H1 (cell line): ENCODE data around the gene OCRL. TPM values are rescaled to one million over a fixed set of nuclear protein-coding genes. Genes with fewer than 3 reads are reported as not detected.

ENCODE experiments used
- CTCF ChIA-PET: fragments of 300-600 bp; sonication (Branson Sonifier 250); formaldehyde crosslinking; loops from one replicate; lab custom pipeline; 2021; ENCODE audit not compliant: partially characterized antibody; lab: Charles Lee
- POLR2A ChIA-PET: fragments of 300-600 bp; sonication (Branson Sonifier 250); formaldehyde crosslinking; loops from one replicate; lab custom pipeline; 2021; ENCODE audit warnings: inconsistent platforms; ENCODE audit not compliant: partially characterized antibody; lab: Charles Lee
- DNase-seq, 2 experiments: peaks; one replicate each; pipeline versions ENCODE4 v3.0.0 to v3.0.0-alpha.2; 2010 to 2022; ENCODE audit warnings: low spot score in 2 of 2, low read depth in 1 of 2, mixed read lengths in 1 of 2
- FAIRE-seq: peaks from 2 replicates; lab custom pipeline; 2011; peaks lifted over from hg19 to GRCh38; lab: Jason Lieb, UNC
- H2AFZ ChIP-seq: 2 replicates; pipeline ENCODE4 v1.8.1; 2012; ENCODE audit warnings: low read length, inconsistent platforms
- H2AK5ac ChIP-seq: 2 replicates; pipeline ENCODE4 v1.6.1; 2013; ENCODE audit warnings: low read depth, low read length
- H2BK120ac ChIP-seq: replicated peaks from 2 replicates; pipeline ENCODE3; 2013; ENCODE audit warnings: low read depth, low read length, inconsistent platforms
- H2BK12ac ChIP-seq: 2 replicates; pipeline ENCODE4 v1.6.1; 2013; ENCODE audit warnings: low read depth, low read length
- H2BK15ac ChIP-seq: 2 replicates; pipeline ENCODE4 v1.6.1; 2013; ENCODE audit warnings: low read length
- H2BK20ac ChIP-seq: 2 replicates; pipeline ENCODE4 v1.6.1; 2013; ENCODE audit warnings: low read length
- H2BK5ac ChIP-seq: 2 replicates; pipeline ENCODE4 v1.6.1; 2013; ENCODE audit warnings: low read depth, low read length
- H3K14ac ChIP-seq: 2 replicates; pipeline ENCODE4 v1.6.1; 2013; ENCODE audit warnings: inconsistent platforms; ENCODE audit not compliant: insufficient read length
- H3K18ac ChIP-seq: 2 replicates; pipeline ENCODE4 v1.6.1; 2013; ENCODE audit warnings: low read length; ENCODE audit errors: extremely low read depth
- H3K23ac ChIP-seq: 2 replicates; pipeline ENCODE4 v1.6.1; 2013; ENCODE audit warnings: inconsistent platforms; ENCODE audit not compliant: insufficient read length
- H3K23me2 ChIP-seq: 2 replicates; pipeline ENCODE4 v1.6.1; 2013; ENCODE audit warnings: low read depth, low read length
- H3K27ac ChIP-seq: 2 replicates; pipeline ENCODE4 v1.6.1; 2011; ENCODE audit warnings: low read depth, low read length, inconsistent platforms
- H3K27me3 ChIP-seq, 4 experiments: replicated peaks in 1 of 4; 1 replicate in 1 of 4; 2 replicates in 3 of 4; pipeline versions ENCODE4 v1.6.1 to v1.8.1; 2011 to 2013; ENCODE audit warnings: low read length in 3 of 4, mild to moderate bottlenecking in 3 of 4, inconsistent platforms in 2 of 4, mixed read lengths in 2 of 4, moderate library complexity in 1 of 4; ENCODE audit not compliant: control insufficient read depth in 3 of 4, insufficient read depth in 3 of 4; ENCODE audit errors: extremely low read depth in 1 of 4
- H3K36me3 ChIP-seq, 4 experiments: 2 replicates each; pipeline versions ENCODE4 v1.6.1 to v1.8.1; 2011 to 2013; ENCODE audit warnings: mild to moderate bottlenecking in 4 of 4, low read length in 3 of 4, moderate library complexity in 2 of 4, control low read depth in 1 of 4, inconsistent platforms in 1 of 4; ENCODE audit not compliant: insufficient read depth in 4 of 4, control insufficient read depth in 2 of 4
- H3K4ac ChIP-seq: replicated peaks from 2 replicates; pipeline ENCODE3; 2013; ENCODE audit warnings: low read length, low read depth, mixed read lengths, inconsistent platforms; ENCODE audit not compliant: insufficient read length
- H3K4me1 ChIP-seq, 4 experiments: replicated peaks in 1 of 4; 1 replicate in 1 of 4; 2 replicates in 3 of 4; pipeline versions ENCODE4 v1.6.1 to v1.8.1; 2011 to 2013; ENCODE audit warnings: low read length in 3 of 4, inconsistent platforms in 2 of 4, mixed read lengths in 1 of 4; ENCODE audit not compliant: insufficient read depth in 4 of 4, control insufficient read depth in 3 of 4
- H3K4me2 ChIP-seq, 2 experiments: 2 replicates each; pipeline versions ENCODE4 v1.6.1 to v1.8.1; 2011 to 2013; ENCODE audit warnings: low read depth in 2 of 2, low read length in 2 of 2, control low read depth in 1 of 2, inconsistent platforms in 1 of 2, mild to moderate bottlenecking in 1 of 2; ENCODE audit not compliant: insufficient read depth in 1 of 2
- H3K4me3 ChIP-seq, 4 experiments: fragments of 200-600, 300-600 bp in 1 of 4; sonication (generic), shearing (Covaris generic), sonication (Bioruptor Twin) in 1 of 4; 2 replicates each; pipeline versions ENCODE4 v1.5.1 to v1.8.1; 2011 to 2016; ENCODE audit warnings: low read length in 4 of 4, low read depth in 3 of 4, control low read depth in 2 of 4, inconsistent platforms in 2 of 4, mild to moderate bottlenecking in 2 of 4, mixed read lengths in 1 of 4, moderate library complexity in 1 of 4; ENCODE audit not compliant: insufficient read depth in 2 of 4; ENCODE audit errors: extremely low read depth in 1 of 4
- H3K56ac ChIP-seq: replicated peaks from 2 replicates; pipeline ENCODE3; 2013; ENCODE audit warnings: low read depth, mild to moderate bottlenecking, mixed read lengths, low read length, inconsistent platforms; ENCODE audit not compliant: insufficient read length
- H3K79me1 ChIP-seq: 2 replicates; pipeline ENCODE4 v1.6.1; 2013; ENCODE audit warnings: low read depth, low read length, control low read depth
- H3K79me2 ChIP-seq, 2 experiments: 2 replicates each; pipeline versions ENCODE4 v1.6.1 to v1.8.1; 2012 to 2013; ENCODE audit warnings: low read length in 2 of 2, mild to moderate bottlenecking in 2 of 2, inconsistent platforms in 1 of 2; ENCODE audit not compliant: insufficient read depth in 2 of 2, control insufficient read depth in 1 of 2
- H3K9ac ChIP-seq, 4 experiments: replicated peaks in 1 of 4; 1 replicate in 1 of 4; 2 replicates in 3 of 4; pipeline versions ENCODE4 v1.6.1 to v1.8.1; 2011 to 2013; ENCODE audit warnings: low read depth in 3 of 4, low read length in 3 of 4, control low read depth in 2 of 4, mild to moderate bottlenecking in 2 of 4, moderate library complexity in 2 of 4, inconsistent platforms in 1 of 4; ENCODE audit errors: extremely low read depth in 1 of 4
- H3K9me3 ChIP-seq, 2 experiments: 2 replicates each; pipeline versions ENCODE4 v1.6.1 to v1.8.1; 2012 to 2013; ENCODE audit warnings: mild to moderate bottlenecking in 2 of 2, moderate library complexity in 2 of 2, control low read depth in 1 of 2, inconsistent platforms in 1 of 2, low read depth in 1 of 2, low read length in 1 of 2, mixed read lengths in 1 of 2; ENCODE audit not compliant: insufficient read depth in 2 of 2
- H4K20me1 ChIP-seq, 2 experiments: replicated peaks in 1 of 2; 2 replicates each; pipeline versions ENCODE3 to v1.8.1; 2011 to 2013; ENCODE audit warnings: inconsistent platforms in 2 of 2, low read length in 2 of 2, mild to moderate bottlenecking in 1 of 2; ENCODE audit not compliant: insufficient read depth in 2 of 2, control insufficient read depth in 1 of 2
- H4K5ac ChIP-seq: 2 replicates; pipeline ENCODE4 v1.6.1; 2013; ENCODE audit warnings: low read length, low read depth, mixed read lengths, inconsistent platforms; ENCODE audit not compliant: insufficient read length
- H4K8ac ChIP-seq: 2 replicates; pipeline ENCODE4 v1.8.0; 2013; ENCODE audit warnings: mild to moderate bottlenecking, moderate library complexity, low read length, inconsistent platforms; ENCODE audit not compliant: insufficient read depth; ENCODE audit errors: extremely low read depth
- H4K91ac ChIP-seq: replicated peaks from 2 replicates; pipeline ENCODE3; 2013; ENCODE audit warnings: low read length, mixed read lengths, inconsistent platforms; ENCODE audit not compliant: insufficient read length
- ATF2 ChIP-seq: IDR thresholded peaks from 2 replicates; pipeline ENCODE4 v1.6.1; 2012; ENCODE audit warnings: low read length, inconsistent platforms
- FOSL1 ChIP-seq: IDR thresholded peaks from 2 replicates; pipeline ENCODE4 v1.6.1; 2011; ENCODE audit warnings: mild to moderate bottlenecking, low read depth, low read length, moderate library complexity; ENCODE audit not compliant: insufficient read depth
- GABPA ChIP-seq: IDR thresholded peaks from 2 replicates; pipeline ENCODE4 v1.6.1; 2011; ENCODE audit warnings: mild to moderate bottlenecking, low read length, moderate library complexity, borderline replicate concordance; ENCODE audit not compliant: insufficient read depth
- JUN ChIP-seq: IDR thresholded peaks from 2 replicates; pipeline ENCODE4 v1.6.1; 2011; ENCODE audit warnings: low read depth, mild to moderate bottlenecking, improper control_type of control experiment, low read length
- PHF8 ChIP-seq: fragments of 200-600 bp; sonication (generic); conservative IDR thresholded peaks from 2 replicates; pipeline ENCODE4 v1.7.1; 2012; ENCODE audit warnings: low read depth, mild to moderate bottlenecking, inconsistent platforms, low read length, moderate library complexity
- POLR2A ChIP-seq, 2 experiments: IDR thresholded peaks; 1 replicate in 1 of 2; 2 replicates in 1 of 2; pipeline ENCODE4 v1.6.1; 2011; ENCODE audit warnings: low read depth in 2 of 2, low read length in 2 of 2, mild to moderate bottlenecking in 2 of 2; ENCODE audit errors: control extremely low read depth in 1 of 2
- RFX5 ChIP-seq: IDR thresholded peaks from 2 replicates; pipeline ENCODE4 v1.6.1; 2011; ENCODE audit warnings: low read depth, low read length, improper control_type of control experiment, borderline replicate concordance
- RXRA ChIP-seq: IDR thresholded peaks from 2 replicates; pipeline ENCODE4 v1.6.1; 2011; ENCODE audit warnings: low read depth, mild to moderate bottlenecking, low read length, moderate library complexity; ENCODE audit not compliant: insufficient read depth
- SP2 ChIP-seq: IDR thresholded peaks from 2 replicates; pipeline ENCODE4 v1.6.1; 2012; ENCODE audit warnings: mild to moderate bottlenecking, low read length, inconsistent platforms
- SP4 ChIP-seq: IDR thresholded peaks from 2 replicates; pipeline ENCODE4 v1.6.1; 2012; ENCODE audit warnings: low read length, inconsistent platforms
- TAF7 ChIP-seq: optimal IDR thresholded peaks from 2 replicates; pipeline ENCODE3; 2011; ENCODE audit warnings: low read depth, mild to moderate bottlenecking, inconsistent platforms, low read length, moderate library complexity, borderline replicate concordance
- WGBS, 2 experiments: shearing (Covaris generic) in 1 of 2; methylation state at CpG; one replicate each; pipeline versions ENCODE4 v1.1.6 to v1.1.7; 2013 to 2015; ENCODE audit warnings: low lambda C conversion rate in 2 of 2, mixed read lengths in 2 of 2, inconsistent platforms in 1 of 2, low coverage in 1 of 2, missing lambda C conversion rate in 1 of 2; ENCODE audit not compliant: insufficient replicate concordance in 2 of 2, insufficient coverage in 1 of 2, insufficient read length in 1 of 2; ENCODE audit errors: extremely low coverage in 1 of 2, missing lambda C conversion rate in 1 of 2; 5-methylcytosine and 5-hydroxymethylcytosine counted together
- polyA plus RNA-seq, 7 experiments: library from polyadenylated mRNA; depleted of rRNA in 3 of 7; stranded (reverse) in 5 of 7; unstranded in 2 of 7; fragments of >200 nt in 5 of 7; fragments of 200-250 nt in 2 of 7; gene quantifications; 1 replicate in 5 of 7; 2 replicates in 1 of 7; 4 replicates in 1 of 7; pipeline versions ENCODE4 v1.2.1 to v1.2.3, GENCODE V29; 2011 to 2013; ENCODE audit warnings: missing spikeins in 2 of 7, mixed read lengths in 2 of 7
- total RNA-seq: library from RNA; stranded (reverse); fragmentation: NEBNext Ultra II Directional; extraction: Animal tissue kit (Norgen Biotek cat#: 25700); gene quantifications from 2 replicates; pipeline ENCODE4 v1.2.1, GENCODE V29; 2021

The OCRL gene
- total and polyA plus RNA-seq, 2 of the 8 experiments (the other 6 are each of a cell fraction or from before 2014, with no cell fraction given): 12.7 to 15.1 TPM

- Histone ChIP-seq H3K4me2 (no peak overlapping the region), H3K14ac (no peak overlapping the region), H3K36me3 (peaks cover 0 to 21% (median 3%) of the 10 kb centered on the region in 4 experiments; a peak in 5 of 8 replicates), H2BK5ac (no peak overlapping the region), H3K23me2 (peaks cover 3% of the 10 kb centered on the region; the same call in 1 of the 2 replicates), H3K9ac (no peak overlapping the region), H3K4ac (no peak overlapping the region), H3K23ac (no peak overlapping the region), H3K79me1 (no peaks in the 10 kb centered on the region), H3K4me3 (no peak overlapping the region), H3K4me1 (no peaks in the 10 kb centered on the region), H2BK120ac (no peak overlapping the region), H3K18ac (no peak overlapping the region), H4K8ac (no peak overlapping the region), H3K9me3 (no peaks in the 10 kb centered on the region), H4K91ac (no peak overlapping the region), H3K56ac (no peak overlapping the region), H2BK20ac (no peak overlapping the region), H4K20me1 (peaks cover 0 to 1% of the 10 kb centered on the region in 2 experiments), H2AK5ac (no peak overlapping the region), H2BK12ac (no peak overlapping the region), H2AFZ (no peak overlapping the region), H3K27ac (no peak overlapping the region), H3K79me2 (peaks cover 0 to 5% of the 10 kb centered on the region in 2 experiments; a peak in 2 of 4 replicates), H4K5ac (no peak overlapping the region), H3K27me3 (no peaks in the 10 kb centered on the region), H2BK15ac (no peak overlapping the region)
- FAIRE-seq: no peak
- WGBS, 2 experiments: 100% methylated on average over 1 of the region's 1 CpG; no CpG with 5 or more reads in 1 of the 2 experiments
- ChIA-PET CTCF (no interaction called here), POLR2A (no interaction called here)
- no peak for DNase-seq
- TF ChIP-seq RFX5: no peak
- no peak for TF ChIP-seq TAF7
- TF ChIP-seq SP2: no peak
- no peak for TF ChIP-seq POLR2A (IDR thresholded peaks at IDR 0.05; ENCODE audit: control extremely low read depth in 1 of 2, low read depth in 2 of 2, low read length in 2 of 2)
- TF ChIP-seq SP4: no peak
- no peak for TF ChIP-seq PHF8
- no peak for TF ChIP-seq RXRA
- TF ChIP-seq JUN: no peak
- no peak for TF ChIP-seq ATF2
- no peak for TF ChIP-seq FOSL1
- no peak for TF ChIP-seq GABPA
These were observed 5.3 kb downstream of the OCRL start for GRCh38 chrX:129545408-129545807.
